Measurements from ENCODE around the gene ST6GALNAC3. TPM values are rescaled to one million over a fixed set of nuclear protein-coding genes. Genes with fewer than 3 reads are reported as not detected.

Gene ST6GALNAC3
- total RNA-seq, 1 experiment from 2014 or later = 2.2 TPM

GRCh38 chr1:76106251-76106650, 31.7 kb downstream of the ST6GALNAC3 start:
- Histone ChIP-seq H3K27me3 (ENCODE audit: insufficient read depth, low read length) (no peaks in the 10 kb centered on the region), H3K9me3 (ENCODE audit: control insufficient read depth in 1 of 2, insufficient read depth in 1 of 2, low read depth in 1 of 2, low read length in 2 of 2) (no peaks in the 10 kb centered on the region), H3K79me2 (ENCODE audit: insufficient read depth, low read length) (no peaks in the 10 kb centered on the region), H3K27ac (ENCODE audit: low read depth, low read length) (no peak overlapping the region), H3K36me3 (ENCODE audit: control insufficient read depth in 1 of 2, insufficient read depth in 2 of 2, low read length in 2 of 2) (no peaks in the 10 kb centered on the region), H3K9me2 (ENCODE audit: insufficient read depth) (no peaks in the 10 kb centered on the region), H3K9ac (ENCODE audit: low read length) (no peak overlapping the region), H3K4me2 (ENCODE audit: low read length) (no peak overlapping the region), H3K4me1 (ENCODE audit: control insufficient read depth in 1 of 2, insufficient read depth in 2 of 2, low read length in 2 of 2) (no peaks in the 10 kb centered on the region), H2AFZ (ENCODE audit: low read depth, low read length, poor library complexity, severe bottlenecking) (no peak overlapping the region), H4K20me1 (ENCODE audit: insufficient read depth) (no peaks in the 10 kb centered on the region), H3K4me3 (replicated peaks in 1 of 2; ENCODE audit: low read depth in 1 of 2, low read length in 2 of 2) (no peak overlapping the region)
- no peak for ATAC-seq
- ChIA-PET CTCF (no interaction called here), POLR2A (no interaction called here), RAD21 (ENCODE audit: low non-redundant PET in 1 of 2, low total read pairs in 2 of 2, uncharacterized antibody in 2 of 2, unreplicated experiment in 2 of 2) (no interaction called here)
- no TSS peak for BruUV-seq (replicated peaks)
- no peak for TF ChIP-seq FOSL1 (IDR thresholded peaks at IDR 0.05; ENCODE audit: low read depth)
- TF ChIP-seq ZBTB33 (IDR thresholded peaks at IDR 0.05; ENCODE audit: extremely low read depth, insufficient replicate concordance, low read length) = no peak
- no peak for TF ChIP-seq YY1 (IDR thresholded peaks at IDR 0.05; ENCODE audit: extremely low read depth, insufficient replicate concordance, low read depth, low read length)
- no peak for TF ChIP-seq CTCF (IDR thresholded peaks at IDR 0.05 in 2 of 3, conservative IDR thresholded peaks at IDR 0.05 in 1 of 3; ENCODE audit: borderline replicate concordance in 1 of 3, insufficient read depth in 1 of 3, low read depth in 2 of 3, low read length in 2 of 3)
- intact Hi-C loops (cut with micrococcal nuclease) = no loop called here
- no peak for DNase-seq (ENCODE audit: low read depth, low spot score)

All from HCT116 (cell line).